ELF-1 (cell line): ENCODE data around the gene ACAN.
A peak's percentile ranks its signal among the peaks of the same experiment; 100 is the strongest.

Experiments used
- DNase-seq: peaks from one replicate; pipeline ENCODE4 v3.0.0-alpha.2; 2016; ENCODE audit warnings: low read depth, low spot score

ACAN gene

DNA sequence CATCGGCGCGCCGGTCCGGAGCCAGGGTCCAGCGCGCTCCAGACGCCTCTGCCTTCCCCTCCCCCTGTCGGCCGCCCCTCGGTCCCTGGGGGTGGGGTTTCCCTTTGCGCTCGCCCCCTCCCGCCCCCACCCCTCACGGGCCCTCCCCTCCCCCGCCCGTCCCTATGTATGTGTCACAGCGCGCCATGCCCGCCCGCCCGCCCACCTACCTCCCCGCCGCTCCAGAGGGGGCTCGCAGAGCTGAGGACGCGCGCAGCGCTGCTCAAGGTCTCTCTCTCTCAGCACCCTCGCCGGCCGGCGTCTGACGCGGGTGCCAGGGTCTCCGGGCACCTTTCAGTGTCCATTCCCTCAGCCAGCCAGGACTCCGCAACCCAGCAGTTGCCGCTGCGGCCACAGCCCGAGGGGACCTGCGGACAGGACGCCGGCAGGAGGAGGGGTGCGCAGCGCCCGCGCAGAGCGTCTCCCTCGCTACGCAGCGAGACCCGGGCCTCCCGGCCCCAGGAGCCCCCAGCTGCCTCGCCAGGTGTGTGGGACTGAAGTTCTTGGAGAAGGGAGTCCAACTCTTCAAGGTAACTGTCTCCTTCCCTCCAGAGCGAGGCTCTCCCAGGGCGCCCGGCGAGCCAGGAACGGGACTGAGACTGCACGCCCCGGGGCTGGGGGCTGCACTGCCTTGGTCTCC is at the start of gene ACAN:
TSS of gene ACAN (plus strand) at position 196 of the 679 bp plus-strand sequence. CDS start 32,771 bp downstream, outside the sequence.
- DNase-seq: peak; percentile 45

DNA sequence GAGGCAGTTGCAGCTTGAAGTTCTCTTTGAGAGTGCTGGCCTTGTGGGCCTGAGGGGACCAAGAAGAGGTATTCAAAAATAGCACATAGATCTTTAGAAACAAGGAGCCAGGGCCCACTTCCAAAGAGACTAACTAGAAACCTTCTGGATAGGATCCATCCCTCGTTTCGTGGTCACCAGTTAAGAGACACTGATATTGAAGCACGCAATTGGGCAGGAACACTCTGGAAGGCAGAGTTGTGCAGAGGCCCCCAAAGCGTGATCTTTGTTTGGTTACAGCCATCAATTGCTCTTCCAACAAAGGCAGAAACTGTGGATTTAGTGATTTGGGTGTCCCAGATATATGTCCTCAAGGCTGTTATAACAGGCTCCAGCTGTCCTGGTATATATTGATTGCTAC is 46.7 kb upstream of the ACAN start:
- no peak for DNase-seq

DNA sequence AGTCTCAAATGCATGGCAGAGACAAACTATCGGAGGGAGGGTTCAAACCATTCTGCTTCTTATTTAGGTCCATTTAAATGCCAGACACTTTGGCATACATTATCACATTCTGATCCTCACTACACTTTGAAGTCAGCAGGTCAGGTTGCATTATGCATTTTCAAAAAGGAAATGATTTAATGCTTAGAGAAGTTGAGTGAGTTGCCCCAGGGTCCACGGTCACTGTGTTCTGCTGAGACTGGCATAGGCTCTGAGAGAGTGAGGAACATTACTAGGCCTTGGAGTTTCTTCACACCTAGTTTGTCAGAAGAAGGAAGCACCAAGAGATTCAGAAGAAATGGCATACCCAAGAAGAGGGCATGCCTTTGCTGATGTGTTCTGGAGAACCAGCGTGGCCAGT is 46.3 kb upstream of the ACAN start:
- DNase-seq: no peak

DNA sequence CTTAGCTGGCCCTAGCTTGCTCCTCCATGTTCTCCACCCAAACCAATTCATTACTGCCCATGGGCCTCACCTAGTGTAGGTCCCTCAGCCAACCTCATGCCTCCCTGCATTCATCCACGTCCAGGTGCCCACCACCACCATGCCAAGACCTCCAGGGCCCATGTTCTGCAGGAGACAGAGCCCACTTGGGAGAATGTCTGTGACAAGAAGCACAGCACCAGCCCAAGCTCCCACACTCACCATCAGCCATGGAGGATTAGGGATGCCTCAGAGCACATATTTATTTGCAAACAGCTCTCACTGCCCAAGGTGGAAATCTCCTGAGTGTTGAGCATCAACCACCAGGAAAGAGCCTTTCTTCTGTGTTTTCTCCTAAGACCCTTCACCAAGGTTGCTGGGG is 43.4 kb upstream of the ACAN start:
- DNase-seq: no peak

DNA sequence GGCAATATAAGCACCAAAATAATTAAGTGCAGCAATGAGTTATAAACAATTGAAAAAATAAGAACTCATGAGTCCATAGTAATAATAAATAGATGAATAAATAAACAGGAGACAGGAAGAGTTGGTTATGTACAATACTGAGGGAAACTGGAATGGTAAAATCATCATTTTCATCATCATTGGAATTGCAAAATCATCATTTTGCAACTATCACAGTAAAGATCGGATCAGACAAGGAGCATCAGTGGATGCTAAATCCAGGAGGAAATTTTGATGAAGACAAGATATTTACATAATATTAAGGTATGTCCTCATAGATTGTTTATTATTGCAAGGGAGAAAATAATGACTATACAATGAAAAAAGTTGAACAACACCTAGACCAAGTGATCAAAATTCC is 38.8 kb upstream of the ACAN start:
- no peak for DNase-seq

DNA sequence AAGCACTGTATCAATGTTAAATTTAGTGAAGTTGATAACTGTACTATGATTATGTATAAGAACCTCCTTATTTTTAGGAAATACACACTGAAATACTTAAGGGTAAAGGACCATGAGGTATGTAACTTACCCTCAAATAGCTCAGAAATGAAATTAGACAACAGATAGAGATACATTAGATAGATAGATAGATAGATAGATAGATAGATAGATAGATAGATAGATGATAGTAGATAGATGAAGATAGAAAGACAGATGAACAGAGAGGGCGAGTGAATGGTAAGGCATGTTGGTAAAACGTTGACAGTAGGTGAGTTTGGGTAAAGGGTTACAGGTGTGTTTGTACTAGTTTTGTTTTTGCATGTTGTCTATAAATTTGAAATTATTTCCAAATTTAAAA is 38.0 kb upstream of the ACAN start:
- no peak for DNase-seq

DNA sequence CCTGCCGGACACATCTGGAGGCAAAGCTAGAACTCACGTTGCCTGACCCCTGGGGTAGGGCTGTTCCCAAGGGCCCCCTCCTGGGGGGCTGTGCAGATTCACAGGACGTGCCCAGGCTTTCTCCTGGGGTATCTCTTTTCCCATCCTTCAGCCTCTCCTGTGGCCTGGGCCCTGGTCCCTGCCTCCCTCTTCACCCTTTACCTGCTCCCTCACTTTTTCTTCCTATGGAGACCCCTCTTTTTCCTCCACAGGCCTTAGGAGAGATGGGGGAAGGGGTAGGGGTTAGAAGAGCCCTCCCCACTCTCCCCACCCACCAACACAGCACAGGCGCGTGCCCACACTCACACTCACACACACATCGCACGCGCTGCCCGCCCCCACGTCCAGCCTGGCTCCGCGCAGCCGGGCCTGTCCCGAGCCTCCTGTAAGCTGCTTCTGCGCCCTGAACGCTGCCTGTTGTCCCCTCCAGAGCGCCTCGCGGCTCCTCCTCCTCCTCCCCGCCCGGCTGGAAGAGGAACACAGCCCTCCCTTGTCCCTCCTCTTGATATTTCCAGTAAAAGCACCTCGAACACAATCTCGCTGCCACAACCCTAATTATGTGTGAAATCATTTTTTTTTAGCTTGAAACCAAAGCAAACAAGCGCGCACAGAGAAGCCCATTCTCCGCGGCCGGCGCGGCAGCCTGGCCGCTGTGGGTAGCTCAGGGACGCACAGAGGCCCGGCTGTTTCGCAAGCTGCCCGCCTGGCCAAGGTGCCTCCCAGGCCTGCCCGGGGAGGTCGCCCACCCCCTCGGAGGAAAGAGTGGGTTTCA is 33.9 kb upstream of the ACAN start:
- peak; percentile 44 for DNase-seq

DNA sequence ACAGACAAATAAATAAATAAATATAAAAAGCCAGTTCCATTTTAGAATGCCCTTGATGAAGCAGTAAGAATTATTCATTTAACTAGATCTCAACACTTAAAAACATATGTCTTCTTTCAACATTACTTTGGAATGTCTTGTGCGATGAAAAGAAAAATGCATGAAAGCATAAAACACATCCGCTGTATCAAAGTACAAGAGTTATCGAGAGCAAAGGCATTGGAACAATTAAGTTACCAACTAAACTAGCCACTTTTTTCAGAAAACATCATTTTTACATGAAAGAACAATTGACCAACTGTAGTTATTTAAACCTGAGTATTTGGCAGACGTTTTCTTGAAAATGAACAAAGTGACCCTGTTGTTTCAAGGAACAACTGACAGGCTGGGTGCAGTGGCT is 27.5 kb upstream of the ACAN start:
- DNase-seq: no peak

DNA sequence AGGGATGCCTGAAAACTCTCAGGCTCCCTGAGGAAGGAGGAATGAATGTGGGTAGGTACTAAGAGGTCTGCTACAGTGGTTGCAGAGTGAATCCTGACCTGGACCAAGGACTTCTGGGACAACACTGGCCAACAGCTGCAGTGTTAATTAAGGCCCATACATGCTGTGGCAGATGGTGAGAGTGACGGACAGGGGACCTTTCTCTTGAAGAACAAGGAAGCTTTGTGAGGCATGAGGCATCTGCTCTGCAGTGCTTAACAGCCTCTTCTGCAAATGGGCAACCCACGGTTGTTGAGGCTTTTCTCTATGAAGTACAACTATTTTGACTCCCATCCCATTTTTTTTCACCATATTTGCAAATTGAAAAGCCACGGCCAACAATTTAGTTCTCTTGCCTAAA is 26.6 kb upstream of the ACAN start:
- no peak for DNase-seq

DNA sequence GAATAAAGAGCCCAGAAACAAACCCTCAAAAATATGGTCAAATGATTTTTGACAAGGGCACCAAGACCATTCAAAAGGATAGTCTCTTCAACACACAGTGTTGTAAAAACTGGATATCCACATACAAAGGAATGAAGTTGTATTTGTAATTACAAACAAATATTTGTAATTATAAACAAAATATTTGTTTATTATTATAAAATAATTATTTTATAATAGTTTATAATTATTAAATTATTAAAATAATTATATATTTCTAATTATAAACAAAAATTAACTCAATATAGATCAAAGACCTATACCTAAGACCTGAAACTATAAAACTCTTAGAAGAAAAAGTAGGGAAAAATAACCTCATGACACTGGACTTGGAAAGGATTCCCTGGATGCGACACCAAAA is 23.3 kb upstream of the ACAN start:
- no peak for DNase-seq

DNA sequence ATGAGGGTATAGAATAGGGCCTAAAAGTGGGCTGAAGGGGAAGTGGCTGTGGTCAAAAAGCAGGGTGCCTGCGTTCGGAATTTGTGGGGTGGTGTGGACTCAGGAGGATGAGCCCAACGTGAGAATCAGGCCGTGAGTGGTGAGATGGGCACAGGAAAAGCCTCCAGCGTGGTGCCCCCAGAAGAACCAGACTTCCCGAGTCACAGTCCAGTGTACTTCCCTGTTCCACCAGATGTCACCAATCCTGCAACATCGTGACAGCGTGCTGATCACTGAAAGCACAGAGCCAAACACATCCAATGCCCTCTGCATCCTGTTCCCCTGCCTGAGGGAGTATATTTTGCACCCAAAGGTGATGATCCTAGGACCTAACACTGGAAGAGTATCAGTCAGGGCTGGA is 20.8 kb upstream of the ACAN start:
- DNase-seq: no peak

DNA sequence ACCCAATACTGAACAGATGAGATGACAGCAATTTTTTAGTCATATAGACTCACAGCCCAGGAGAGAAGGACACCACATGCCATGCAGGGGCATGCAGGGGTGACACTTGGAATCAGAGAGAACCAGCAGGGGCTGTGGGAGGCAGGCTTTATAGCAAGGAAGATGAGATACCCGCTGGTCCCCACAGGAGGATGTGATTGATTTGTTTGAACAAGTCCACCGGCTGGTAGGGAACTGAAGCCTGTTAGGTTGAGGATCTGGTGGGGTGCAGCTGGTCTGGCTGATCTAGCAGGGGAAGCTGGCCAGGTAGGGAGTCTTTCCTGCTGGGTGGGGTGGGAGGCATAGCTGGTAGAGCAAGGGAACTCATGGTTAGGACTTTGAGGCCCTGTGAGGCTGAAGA is 18.0 kb upstream of the ACAN start:
- DNase-seq: no peak

DNA sequence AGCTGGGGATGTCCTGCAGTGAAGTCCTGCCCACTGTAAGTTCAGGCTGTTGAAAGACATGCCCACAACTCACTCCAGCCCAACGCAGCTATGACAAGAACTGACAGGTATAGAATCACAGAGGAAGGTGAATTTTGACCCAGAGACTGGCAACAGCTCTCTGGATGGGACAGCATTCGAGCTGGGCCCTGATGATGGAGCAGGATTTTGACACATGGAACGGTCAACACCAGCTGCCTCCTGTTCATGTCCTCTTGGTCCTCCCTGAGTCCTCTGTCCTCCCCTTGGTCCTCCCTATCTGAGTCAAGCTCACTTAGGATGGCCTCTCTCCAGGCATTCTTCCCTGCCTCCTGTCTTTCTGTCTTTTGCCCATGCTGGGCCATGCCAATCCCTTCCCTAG is 15.2 kb upstream of the ACAN start:
- DNase-seq: no peak

DNA sequence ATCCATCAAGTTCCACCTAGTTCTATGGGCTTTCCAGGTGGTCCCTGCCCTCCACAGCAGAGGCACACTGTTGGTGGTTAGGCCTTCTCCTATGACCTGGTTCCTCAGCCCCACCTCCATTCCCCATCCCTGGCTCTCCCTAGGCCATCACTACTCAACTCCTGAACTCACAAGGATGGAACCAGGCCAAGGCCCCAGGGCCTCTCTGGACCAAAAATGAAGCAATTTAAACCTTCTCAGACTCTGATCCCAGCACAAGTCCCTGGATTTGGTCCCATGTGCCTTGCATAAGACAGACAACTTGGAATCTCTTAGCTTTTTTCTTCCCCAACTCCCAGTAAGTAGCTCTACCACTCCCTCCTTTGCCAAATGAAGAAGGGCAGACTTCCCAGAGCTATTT is 14.4 kb upstream of the ACAN start:
- no peak for DNase-seq

DNA sequence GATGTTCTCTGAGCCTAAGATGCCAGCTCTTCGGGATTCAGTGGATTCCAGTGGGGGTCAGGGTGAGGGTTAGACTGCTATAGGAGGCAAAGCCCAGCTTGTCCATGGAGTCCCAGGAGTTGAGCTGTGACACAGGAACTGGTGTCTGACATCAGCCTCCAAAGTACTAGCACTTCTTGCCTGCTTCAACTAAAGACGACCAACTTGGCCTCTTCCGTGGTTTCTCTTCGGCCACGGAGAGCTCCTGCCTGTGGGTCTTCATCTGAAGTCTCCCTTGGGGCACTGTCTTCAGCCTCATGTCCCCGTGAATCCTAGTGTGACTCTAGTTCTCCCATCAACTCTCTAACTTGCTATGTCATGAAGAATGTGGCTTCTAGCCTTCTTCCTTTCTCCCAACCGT is 12.8 kb upstream of the ACAN start:
- DNase-seq: no peak

DNA sequence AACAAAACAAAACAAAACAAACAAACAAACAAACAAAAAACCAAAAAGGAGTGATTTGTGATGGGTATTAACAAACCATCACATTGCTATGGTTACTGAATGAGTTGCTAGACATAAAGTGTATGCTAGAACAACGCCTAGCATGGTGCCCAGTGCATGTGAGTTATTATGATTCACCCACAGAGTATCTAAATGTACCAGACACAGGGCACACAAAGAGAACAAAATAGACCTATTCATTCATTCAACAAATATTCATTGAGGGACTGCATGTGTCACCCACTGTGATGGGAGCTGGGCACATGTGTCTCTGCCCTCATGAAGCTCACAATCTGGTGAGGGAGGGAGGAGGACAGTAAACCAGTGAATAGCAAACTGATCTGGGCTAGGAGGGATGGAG is 11.6 kb upstream of the ACAN start:
- DNase-seq: no peak

DNA sequence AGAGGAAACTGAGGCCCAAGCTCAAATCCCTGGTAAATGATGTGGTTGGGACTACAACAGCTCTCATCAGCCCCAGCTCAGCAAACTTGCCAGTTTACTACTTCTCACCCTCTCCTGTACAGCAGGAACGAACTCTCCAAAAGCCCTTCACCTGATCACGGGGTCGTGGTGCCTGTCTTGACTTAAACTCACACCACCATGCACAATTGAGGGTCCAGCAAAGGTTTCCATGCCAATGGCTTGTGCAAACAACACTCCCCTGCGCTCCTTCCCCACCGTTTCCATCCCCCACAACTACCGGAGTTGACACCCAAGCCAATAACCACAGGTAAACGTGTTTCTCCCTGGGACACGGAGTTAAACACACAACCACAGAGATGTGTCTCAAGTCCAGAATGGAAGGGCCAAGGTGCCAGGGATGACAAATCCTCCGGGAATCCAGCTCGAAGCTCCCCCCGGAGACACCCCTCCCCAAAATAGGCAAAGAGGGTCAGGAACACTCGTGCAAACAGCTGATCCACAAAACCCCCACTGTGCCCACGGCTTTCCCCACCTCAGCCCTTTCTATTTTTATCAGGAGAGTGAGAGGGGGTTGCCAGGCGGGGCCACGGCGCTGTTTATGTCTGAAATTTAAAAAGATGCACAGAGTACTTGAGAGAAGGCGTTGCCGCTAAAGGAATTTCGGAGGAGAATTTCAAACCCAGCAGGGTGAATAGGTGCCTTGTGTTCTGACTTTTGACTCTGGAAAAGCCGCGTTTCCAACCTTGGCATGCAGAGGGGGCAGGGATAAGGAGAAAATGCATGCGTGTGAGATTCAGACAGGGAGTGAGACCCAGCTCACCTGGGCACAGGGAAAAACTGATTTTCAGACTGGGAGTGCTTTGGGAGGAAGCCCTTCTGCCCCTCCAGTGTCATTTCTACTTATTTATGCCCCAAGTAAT is 10.6 kb upstream of the ACAN start:
- DNase-seq: peak; percentile 28

DNA sequence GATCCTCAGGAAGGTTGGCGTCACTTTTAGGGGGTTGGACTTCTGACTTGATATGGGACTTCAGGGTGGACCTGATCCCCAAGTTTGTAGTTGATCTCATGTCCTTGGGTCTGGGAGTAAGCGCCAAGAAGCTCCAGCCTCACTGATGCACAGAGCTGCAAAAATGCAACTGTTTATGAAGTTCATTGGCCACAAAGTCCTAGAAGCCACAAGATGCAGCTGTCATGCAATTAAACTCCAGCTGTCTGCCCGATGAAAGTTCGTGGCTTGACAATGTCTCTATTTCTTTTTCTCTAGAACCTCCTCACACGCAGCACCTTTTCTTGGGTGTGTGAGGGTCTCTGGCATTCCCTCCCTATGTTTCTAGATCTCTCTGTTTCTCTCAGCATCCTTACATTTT is 9.2 kb upstream of the ACAN start:
- DNase-seq: no peak

DNA sequence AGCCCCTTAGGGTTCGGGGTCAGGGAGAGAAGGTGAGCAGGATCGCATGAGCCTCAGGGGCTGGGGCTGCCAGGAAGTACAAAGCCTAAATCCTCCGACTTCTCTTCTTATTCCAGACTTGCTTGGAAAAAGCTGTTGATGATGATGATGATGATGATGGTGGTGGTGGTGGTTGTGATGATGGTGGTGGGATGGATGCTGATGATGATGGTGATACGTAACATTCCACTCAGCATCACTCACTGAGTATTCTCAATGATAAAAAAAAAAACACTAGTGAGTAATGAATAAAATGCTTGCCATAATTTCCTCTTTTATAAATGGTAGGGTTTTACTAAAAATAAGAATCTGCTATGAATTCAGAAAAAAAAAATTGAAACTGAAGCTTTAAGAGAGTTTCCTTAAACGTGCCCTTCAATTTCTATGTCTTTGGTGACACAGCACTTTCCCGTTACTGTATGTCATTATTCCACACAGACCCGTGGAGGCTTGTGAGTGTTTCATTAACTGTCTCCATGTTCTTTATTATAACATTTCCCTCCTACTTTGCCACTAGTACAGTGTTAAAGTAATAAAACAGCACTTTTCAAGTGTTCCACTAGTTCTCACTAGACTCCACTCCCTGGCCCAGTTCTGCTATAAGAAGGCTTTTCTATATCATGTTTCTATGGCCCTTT is 5.4 kb upstream of the ACAN start:
- no peak for DNase-seq

DNA sequence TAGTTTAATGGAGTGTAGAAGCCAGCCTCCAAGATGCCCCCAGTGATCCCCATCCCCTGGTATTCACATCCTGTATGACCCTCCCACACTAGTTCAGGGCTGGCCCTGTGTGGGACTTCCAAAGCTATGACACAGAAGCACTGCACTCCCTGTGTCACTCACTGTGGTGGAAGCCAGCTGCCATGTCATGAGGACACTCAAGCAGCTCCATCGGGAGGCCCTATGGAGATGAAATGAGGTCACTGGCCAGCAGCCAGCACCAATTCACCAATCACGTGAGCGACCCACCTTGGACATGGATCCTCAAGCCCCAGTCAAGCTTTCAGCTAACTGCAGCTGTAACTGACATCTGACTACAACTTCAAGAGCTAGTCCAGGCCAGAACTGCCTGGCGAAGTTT is 3.9 kb upstream of the ACAN start:
- DNase-seq: no peak

DNA sequence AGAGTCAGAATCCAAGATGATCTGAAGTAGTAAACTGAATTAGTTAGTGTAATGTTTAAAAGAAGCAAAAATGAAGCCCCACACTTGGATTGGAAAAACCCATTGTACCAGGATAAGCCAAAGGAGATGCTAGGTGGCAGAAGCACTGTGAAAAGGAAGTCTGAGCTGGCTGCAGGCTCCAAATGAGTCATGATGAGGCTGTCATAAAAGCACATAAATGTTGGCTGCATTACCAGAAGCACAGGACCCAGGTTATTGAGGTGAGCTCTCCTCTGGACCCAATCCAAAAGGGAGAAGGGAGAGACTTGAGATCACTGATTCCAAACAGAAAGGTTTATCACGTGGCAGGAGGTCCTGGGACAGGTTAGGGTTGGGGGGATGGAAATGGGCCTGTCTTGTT is 3.2 kb upstream of the ACAN start:
- no peak for DNase-seq

DNA sequence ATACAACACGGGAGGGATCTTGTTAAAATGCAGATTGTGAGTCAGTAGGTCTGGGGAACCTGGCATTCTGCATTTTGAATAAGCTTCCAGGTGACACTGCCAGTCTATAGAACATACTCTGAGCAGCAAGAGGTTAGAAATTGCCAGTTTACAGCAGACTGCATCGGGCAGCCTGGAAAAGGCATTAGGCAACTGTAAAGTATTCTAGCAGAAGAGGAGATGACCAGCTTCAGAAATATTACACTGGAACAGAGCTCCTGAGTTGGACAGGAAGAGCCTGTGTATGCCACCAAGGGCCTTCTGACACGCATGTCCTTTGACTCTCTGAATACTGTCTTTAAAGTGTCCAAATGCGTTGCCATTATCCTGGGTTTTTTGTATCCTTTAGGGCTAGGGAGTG is 2.5 kb upstream of the ACAN start:
- DNase-seq: no peak
